Epithelial cell of prostate (primary cell): ENCODE measurements around the gene NELFB.

ENCODE experiments used
- DNase-seq: peaks from one replicate; pipeline ENCODE4 v3.0.0-alpha.2; 2011; ENCODE audit warnings: low read depth, low spot score
- H3K27ac ChIP-seq: fragments of 450-650 bp; 2 replicates; pipeline ENCODE4 v1.5.1; 2017; ENCODE audit warnings: mild to moderate bottlenecking

The NELFB gene

GRCh38 chr9:137222190-137223077 lies 32.7 kb upstream of the NELFB start, which contains the start of gene RNF208:
RNF208 (minus strand) TSS chr9:137222240; CDS start chr9:137221212, 1,028 bp downstream.
- H3K27ac ChIP-seq, result peak within 1 kb of the TSS; percentile 94
- no peak for DNase-seq

DNA sequence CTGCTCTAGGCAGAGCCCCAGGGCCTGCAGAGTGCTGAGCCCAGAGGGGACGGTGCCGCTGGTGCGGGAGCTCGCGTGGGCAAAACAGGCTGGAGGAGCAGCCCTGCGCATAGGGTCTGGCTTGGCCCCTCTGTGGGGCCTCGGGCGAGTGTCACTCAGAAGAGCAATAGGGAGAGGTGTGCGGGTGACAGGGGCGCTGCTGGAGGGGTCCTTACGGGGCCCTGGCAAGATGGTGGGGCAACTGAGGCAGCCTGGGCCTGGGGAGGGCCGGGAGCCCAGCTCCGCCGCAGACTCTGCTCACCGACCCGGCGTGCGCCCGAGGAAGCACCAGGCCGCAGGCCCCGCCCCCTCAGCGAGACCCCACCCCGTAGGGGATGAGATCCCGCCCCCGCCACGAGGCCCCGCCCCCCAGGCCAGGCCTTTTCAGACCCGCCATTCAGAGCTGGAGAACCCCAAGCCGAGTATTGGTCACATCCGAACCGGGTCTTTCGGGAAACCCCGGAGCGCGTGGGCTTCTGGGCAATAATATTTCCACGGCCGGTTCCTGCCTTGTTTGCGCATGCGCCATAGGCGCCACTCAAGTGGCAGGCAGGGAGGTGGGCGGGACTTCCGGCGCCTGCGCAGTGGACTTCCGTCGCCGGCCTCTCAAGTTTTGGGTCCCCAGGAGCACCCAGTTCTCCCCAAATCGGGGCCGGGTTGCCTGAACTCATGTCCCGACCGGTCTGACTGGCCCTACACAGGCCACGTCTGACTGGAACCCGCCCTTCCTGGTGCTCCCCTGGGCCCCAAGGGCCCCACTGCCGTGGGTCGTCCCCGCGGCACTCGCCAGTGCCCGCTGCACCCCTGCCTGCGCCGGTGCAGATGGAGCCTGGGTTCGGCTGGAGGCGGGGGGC lies 31.8 kb upstream of the NELFB start:
- DNase-seq, result peak; percentile 79
- peak overlapping the region; percentile 94 for H3K27ac ChIP-seq

DNA sequence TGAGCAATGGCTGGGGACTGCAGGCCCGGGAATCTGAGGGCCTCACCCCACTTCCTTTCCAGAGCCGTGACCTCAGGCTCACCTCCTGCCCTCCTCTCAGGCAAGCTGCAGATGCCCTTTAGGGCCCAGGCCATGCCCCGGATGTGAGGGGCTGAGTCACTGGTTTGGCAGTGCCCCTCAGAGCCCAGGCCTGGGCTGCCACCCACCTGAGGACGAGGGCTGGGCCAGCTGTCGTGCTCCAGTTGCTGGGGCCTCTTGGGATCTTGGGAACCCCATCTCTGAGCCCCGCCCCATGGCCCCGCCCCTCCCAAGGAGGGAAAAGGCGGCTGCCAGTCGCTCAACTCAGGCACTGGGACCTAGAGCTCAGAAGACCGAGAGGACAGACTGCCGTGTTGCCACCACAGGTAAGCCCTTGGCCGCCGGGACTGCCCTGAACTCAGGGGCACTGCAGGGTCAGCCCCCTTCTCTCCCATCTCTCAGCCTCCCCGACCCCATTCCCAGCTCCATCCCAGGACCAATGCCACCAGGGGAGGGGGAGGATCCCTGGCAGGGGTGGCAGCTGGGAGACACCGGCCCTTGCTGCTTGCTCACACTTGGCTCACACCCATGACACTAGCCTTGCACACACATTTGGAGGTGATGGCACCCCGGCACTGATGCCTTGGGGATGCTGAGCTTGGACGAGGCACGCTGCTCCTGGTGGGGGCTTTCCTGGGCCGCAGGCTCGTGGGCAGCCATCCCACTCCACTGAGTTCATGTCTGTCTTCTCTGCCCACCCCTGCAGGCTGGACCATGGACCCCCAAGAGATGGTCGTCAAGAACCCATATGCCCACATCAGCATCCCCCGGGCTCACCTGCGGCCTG lies 30.1 kb upstream of the NELFB start, which contains the start of gene CYSRT1:
CYSRT1 (plus strand) TSS at position 345 of the 865 bp plus-strand sequence; CDS start at position 793, 448 bp downstream.
- H3K27ac ChIP-seq, result peak within 1 kb of the TSS; percentile 94
- no peak for DNase-seq

DNA sequence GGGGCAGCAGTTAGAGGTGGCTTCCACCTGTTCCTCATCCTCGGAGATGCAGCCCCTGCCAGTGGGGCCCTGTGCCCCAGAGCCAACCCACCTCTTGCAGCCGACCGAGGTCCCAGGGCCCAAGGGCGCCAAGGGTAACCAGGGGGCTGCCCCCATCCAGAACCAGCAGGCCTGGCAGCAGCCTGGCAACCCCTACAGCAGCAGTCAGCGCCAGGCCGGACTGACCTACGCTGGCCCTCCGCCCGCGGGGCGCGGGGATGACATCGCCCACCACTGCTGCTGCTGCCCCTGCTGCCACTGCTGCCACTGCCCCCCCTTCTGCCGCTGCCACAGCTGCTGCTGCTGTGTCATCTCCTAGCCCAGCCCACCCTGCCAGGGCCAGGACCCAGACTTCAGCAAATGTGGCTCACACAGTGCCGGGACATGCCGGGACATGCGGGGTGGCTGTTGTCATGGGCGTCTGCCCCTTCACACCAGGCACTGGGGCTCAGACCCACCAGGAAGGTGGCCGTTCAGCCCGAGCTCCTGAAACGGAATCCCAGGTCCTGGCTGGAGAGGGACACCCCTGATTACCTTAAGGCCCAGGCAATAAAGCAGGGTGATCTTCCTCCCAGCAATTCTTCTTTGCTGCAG lies 29.3 kb upstream of the NELFB start:
- H3K27ac ChIP-seq, result peak overlapping the region; percentile 94
- no peak for DNase-seq

GRCh38 chr9:137226338-137227053 lies 28.6 kb upstream of the NELFB start:
- H3K27ac ChIP-seq, result peak overlapping the region; percentile 94
- DNase-seq, result no peak

- peak within 1 kb of the TSS; percentile 94 for H3K27ac ChIP-seq
- DNase-seq, result no peak
Measured at GRCh38 chr9:137227054-137227852, 27.9 kb upstream of the NELFB start, which contains the start of gene RNF224. RNF224 (plus strand) TSS chr9:137227502; CDS start chr9:137228336, 834 bp downstream.

GRCh38 chr9:137227853-137228505 lies 27.1 kb upstream of the NELFB start:
- H3K27ac ChIP-seq, result peak overlapping the region; percentile 94
- DNase-seq, result no peak

DNA sequence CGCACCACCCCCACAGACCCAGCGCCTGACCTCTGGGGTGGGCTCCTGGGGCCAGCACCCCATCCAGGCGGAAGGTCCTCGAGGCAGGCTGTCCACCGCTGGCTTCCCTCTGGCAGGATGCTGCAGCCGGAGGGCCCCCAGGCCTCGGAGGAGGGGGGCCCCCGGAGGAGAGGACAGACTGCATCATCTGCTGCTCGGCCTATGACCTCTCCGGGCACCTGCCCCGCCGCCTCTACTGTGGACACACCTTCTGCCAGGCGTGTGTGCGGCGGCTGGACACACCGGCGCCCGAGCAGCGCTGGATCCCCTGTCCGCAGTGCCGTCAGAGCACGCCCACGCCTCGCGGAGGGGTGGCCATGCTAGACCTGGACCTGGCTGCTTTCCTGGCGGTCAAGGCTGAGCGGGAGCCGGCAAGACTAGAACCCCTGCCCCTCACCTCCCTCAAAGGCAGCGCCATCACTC lies 26.6 kb upstream of the NELFB start:
- no peak overlapping the region for H3K27ac ChIP-seq
- DNase-seq, result no peak

DNA sequence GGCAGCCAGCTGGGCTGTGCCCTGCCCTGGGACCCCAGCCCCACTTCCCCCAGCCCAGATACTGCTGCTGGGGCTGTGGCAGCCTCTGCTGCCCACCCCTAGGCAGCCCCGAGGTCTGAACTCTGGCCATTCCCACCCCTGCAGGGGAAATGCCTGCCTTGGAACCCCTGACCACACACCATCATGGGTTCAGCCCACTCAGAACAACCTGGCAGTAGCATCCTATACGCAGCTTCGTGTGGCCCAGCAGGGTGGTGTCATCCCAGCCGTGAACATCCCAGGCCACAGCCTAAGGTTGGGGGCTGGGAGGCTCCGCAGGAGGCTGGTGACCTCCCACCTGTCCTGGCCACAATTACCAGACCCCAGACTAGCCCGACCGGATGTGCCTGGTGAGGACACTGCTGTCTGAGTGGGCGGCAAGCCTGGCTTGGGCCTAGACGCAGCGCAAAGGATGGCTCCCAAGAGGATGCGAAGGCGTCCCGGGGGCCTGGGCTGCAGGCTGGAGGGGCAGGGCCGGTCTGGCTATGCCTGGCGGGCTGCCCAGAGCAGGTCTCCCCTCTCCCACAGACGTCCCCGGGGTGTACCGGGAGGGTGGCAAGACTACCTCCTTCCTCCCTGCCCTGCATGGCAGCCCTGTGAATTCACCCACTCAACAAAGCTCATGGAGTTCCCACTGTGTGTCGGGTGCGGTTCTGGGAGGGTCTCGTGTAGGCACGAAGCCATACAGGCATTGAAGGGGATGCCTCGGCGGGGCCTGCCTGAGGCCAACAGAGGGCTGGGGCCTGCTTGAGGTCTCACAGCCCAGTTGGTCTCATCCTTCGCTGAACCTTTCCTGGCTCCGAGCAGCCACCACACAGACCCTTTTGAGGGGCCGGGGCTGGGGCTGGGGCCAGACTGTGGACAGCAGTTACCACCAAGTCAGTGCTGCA lies 25.9 kb upstream of the NELFB start:
- no peak for DNase-seq
- H3K27ac ChIP-seq, result no peak overlapping the region

DNA sequence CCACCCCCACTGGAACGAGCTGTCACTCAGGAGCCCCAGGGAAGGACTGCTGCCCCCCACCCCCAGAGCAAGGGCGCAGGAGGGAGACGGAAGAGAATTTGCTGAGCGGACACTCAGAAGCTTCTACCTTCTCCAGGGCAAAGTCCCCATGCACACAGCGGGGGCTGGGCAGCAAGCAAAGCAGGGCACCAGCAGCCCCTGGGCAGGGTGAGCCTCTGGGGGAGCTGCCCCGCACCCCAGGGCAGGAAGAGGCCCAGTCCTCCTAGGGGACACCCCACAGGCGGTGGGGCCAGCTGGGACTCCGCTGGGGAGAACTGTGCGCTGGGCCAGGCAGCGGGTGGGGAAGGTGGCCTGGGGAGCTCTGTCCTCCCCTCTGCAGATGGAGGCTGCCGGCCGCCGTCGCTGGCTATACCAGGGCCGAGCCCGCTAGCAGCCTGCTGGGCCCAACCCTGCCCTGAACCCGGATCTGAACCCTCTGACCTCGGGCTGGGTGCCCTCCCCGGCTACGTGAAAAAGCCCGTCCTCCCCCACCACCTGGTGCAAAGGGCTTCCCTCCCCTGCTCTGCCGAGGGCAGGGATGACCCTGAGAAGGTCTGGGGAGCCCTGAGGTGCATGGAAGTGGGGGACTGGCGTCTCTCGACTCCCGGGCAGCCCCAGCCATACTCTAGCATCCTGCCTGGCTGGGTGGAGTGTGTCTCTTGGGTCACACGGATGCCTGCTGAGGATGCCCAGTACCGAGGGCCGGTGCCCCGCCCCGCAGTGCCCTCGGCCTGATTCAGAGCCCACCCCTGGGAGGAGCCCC lies 25.0 kb upstream of the NELFB start:
- DNase-seq, result no peak
- no peak overlapping the region for H3K27ac ChIP-seq

- H3K27ac ChIP-seq, result no peak within 1 kb of the TSS
- DNase-seq, result no peak
Measured at GRCh38 chr9:137230705-137231371, 24.3 kb upstream of the NELFB start, which contains the start of gene SLC34A3. SLC34A3 (plus strand) TSS chr9:137230901; CDS start chr9:137231703, 802 bp downstream.

DNA sequence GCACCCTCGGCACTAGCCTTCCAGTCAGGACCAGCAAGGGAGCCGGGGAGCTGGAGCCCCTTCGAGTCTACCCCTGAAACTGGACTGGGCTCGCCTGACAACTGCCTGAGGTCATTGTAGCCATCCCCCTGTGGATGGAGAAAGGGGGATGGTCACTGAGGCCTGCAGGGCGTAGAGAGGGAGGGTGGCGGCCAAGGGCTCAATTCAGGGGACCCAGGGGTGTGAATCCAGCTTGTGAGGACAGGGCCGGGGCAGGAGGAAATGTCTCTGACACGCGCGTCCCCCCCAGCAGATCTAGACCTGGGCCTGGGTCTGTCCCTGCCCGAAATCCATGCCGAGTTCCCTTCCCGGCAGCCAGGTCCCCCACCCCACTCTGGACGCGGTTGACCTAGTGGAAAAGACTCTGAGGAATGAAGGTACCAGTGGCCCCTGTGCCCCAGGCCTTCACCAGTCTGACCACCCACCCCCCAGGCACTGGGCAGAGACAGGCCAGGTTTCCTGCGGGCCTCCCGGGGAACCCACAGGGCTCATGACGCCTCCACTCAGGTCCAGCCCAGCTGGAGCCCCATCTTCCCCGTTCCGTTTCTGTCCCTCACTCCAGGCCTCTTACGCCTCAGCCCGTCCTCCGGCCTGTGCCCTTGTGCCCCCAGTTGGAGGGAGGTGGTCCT lies 23.6 kb upstream of the NELFB start:
- no peak for DNase-seq
- H3K27ac ChIP-seq, result no peak overlapping the region

DNA sequence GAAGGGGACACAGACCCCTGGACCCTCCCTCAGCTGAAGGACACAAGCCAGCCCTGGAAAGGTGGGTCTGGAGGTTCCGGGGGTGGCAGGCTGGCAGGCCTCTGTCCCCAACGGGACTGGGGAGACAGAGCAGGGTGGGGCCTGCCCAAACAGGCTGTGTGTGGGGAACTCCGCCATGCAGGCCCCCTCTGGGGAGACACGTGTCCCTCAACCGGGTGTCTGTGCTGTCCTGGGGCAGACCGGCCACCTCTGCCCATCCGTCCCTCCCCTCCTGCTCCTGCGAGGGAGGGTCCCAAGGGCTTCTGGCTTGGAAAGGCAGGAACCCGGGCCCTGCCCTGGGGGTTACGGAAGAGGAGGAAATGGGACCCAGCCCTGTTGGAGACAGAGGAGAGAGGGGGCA lies 23.0 kb upstream of the NELFB start:
- H3K27ac ChIP-seq, result no peak overlapping the region
- DNase-seq, result no peak

- no peak overlapping the region for H3K27ac ChIP-seq
Measured at GRCh38 chr9:137232510-137232909, 22.6 kb upstream of the NELFB start.

More at GRCh38 chr9:137232510-137232909, 22.6 kb upstream of the NELFB start:
- DNase-seq, result no peak
